ENCODE results near the gene MSI2.

DNA sequence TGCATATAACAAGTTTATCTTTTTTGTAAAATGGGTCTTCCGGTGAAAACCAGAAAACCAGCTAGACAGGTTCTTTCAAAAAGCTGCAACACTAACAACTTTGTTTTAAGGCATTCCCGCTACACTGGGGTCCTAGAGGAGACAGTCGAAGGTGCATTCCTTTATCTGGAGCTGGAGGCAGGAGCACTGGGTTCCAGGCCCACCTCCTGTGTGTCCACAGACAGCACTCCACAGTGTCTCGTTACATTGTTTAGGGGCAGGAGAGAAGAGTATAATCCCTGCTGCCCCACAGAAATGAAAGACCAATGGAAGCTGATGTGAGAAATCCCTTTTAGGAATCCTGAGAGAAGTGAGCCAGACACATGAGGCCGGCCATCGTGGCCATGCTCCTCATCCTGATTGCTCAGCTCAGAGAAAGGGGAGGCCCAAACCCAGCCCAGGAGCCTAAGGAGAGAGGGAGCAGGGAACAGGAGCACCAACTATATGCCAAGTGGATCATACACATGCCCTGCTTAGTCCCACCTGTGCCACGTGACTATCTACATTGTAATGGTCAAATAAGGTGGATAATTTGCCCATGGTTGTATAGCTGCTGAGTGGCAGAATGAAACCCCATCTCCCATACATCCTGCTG is 429.3 kb downstream of the MSI2 start:
- TF ChIP-seq EP300 (IDR thresholded peaks at IDR 0.05) = no peak
- TF ChIP-seq, protein P1, sequence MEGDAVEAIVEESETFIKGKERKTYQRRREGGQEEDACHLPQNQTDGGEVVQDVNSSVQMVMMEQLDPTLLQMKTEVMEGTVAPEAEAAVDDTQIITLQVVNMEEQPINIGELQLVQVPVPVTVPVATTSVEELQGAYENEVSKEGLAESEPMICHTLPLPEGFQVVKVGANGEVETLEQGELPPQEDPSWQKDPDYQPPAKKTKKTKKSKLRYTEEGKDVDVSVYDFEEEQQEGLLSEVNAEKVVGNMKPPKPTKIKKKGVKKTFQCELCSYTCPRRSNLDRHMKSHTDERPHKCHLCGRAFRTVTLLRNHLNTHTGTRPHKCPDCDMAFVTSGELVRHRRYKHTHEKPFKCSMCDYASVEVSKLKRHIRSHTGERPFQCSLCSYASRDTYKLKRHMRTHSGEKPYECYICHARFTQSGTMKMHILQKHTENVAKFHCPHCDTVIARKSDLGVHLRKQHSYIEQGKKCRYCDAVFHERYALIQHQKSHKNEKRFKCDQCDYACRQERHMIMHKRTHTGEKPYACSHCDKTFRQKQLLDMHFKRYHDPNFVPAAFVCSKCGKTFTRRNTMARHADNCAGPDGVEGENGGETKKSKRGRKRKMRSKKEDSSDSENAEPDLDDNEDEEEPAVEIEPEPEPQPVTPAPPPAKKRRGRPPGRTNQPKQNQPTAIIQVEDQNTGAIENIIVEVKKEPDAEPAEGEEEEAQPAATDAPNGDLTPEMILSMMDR (IDR thresholded peaks at IDR 0.05) = no peak

Data from gastroesophageal sphincter (tissue), 3 donors.